Panc1 (cell line): Measurements from ENCODE around the gene CCSER2. TPM values are rescaled to one million over a fixed set of nuclear protein-coding genes. Genes with fewer than 3 reads are reported as not detected.
A peak's percentile ranks its signal among the peaks of the same experiment; 100 is the strongest.
"Not testable (repeated sequence)": the region's sequence is repeated elsewhere in the genome, so short reads cannot be mapped to it uniquely, and the experiment has no call there.

Experiments
- ATAC-seq: fragments of 200-7000 bp; cut with Tn5 transposase; 2 replicates; pipeline ENCODE4 v1.9.1; 2020; ENCODE audit warnings: mild to moderate bottlenecking, moderate library complexity
- Bru-seq: library from RNA; stranded (reverse); fragments of 400-500 nt; gene quantifications from one replicate; lab custom pipeline; 2021; lab: Mats Ljungman, UMichigan
- BruChase-seq, 2 experiments: library from RNA; stranded (reverse); fragments of 400-500 nt; gene quantifications; one replicate each; lab custom pipeline; 2021; lab: Mats Ljungman, UMichigan
- BruUV-seq: library from RNA; stranded (reverse); fragments of 400-500 nt; replicated peaks from 2 replicates; lab custom pipeline; 2021; lab: Mats Ljungman, UMichigan
- CTCF ChIA-PET: fragments of 300-600 bp; sonication (Branson Sonifier 250); formaldehyde crosslinking; loops from one replicate; lab custom pipeline; 2022; ENCODE audit warnings: antibody characterized with exemption; lab: Charles Lee
- POLR2A ChIA-PET: fragments of 300-600 bp; sonication (Branson Sonifier 250); formaldehyde crosslinking; loops from one replicate; lab custom pipeline; 2022; ENCODE audit warnings: antibody characterized with exemption; lab: Charles Lee
- DNase-seq: peaks from one replicate; pipeline ENCODE4 v3.0.0-alpha.2; 2010; ENCODE audit warnings: low read depth, low spot score
- H3K27ac ChIP-seq: 2 replicates; pipeline ENCODE4 v1.5.1; 2011; ENCODE audit warnings: mild to moderate bottlenecking, low read length, inconsistent platforms
- H3K27me3 ChIP-seq: fragments of 200-500 bp; sonication (Bioruptor generic); 2 replicates; pipeline ENCODE4 v1.6.0; 2014; ENCODE audit warnings: low read length, inconsistent platforms; ENCODE audit not compliant: control insufficient read depth, insufficient read depth
- H3K36me3 ChIP-seq: fragments of 200-500 bp; sonication (Bioruptor generic); 2 replicates; pipeline ENCODE4 v1.5.1; 2014; ENCODE audit warnings: inconsistent platforms, mild to moderate bottlenecking, low read length, moderate library complexity; ENCODE audit not compliant: control insufficient read depth, insufficient read depth
- H3K4me1 ChIP-seq: 2 replicates; pipeline ENCODE4 v1.5.1; 2011; ENCODE audit warnings: inconsistent platforms, mild to moderate bottlenecking, low read length, moderate library complexity; ENCODE audit not compliant: control insufficient read depth, insufficient read depth
- H3K4me3 ChIP-seq, 2 experiments: 2 replicates each; pipeline ENCODE4 v1.5.1; 2011 to 2012; ENCODE audit warnings: low read depth in 2 of 2, low read length in 2 of 2, mild to moderate bottlenecking in 2 of 2, inconsistent platforms in 1 of 2, moderate library complexity in 1 of 2
- H3K9me3 ChIP-seq: fragments of 200-500 bp; sonication (Bioruptor generic); 2 replicates; pipeline ENCODE4 v1.5.1; 2014; ENCODE audit warnings: low read depth, mild to moderate bottlenecking, inconsistent platforms, low read length, moderate library complexity; ENCODE audit not compliant: control insufficient read depth, insufficient read depth
- POLR2AphosphoS5 ChIP-seq: IDR thresholded peaks from 2 replicates; pipeline ENCODE4 v1.6.1; 2012; ENCODE audit warnings: mild to moderate bottlenecking, low read depth, low read length, moderate library complexity
- SIN3A ChIP-seq: IDR thresholded peaks from 2 replicates; pipeline ENCODE4 v1.6.1; 2012; ENCODE audit warnings: low read depth, mild to moderate bottlenecking, low read length, moderate library complexity, borderline replicate concordance; ENCODE audit not compliant: insufficient read depth
- TCF7L2 ChIP-seq: IDR thresholded peaks from 2 replicates; pipeline ENCODE4 v1.6.1; 2011; ENCODE audit warnings: mild to moderate bottlenecking, low read depth, low read length, inconsistent platforms
- in situ Hi-C: cut with HindIII; loops from 2 replicates; pipeline ENCODE4 v1.10.0; 2016; ENCODE audit warnings: low sequenced_read_pairs, low pct_unique_long_range_greater_than_20kb
- intact Hi-C: fragments of 100-400 bp; cut with micrococcal nuclease; formaldehyde crosslinking; loops from one replicate; pipeline ENCODE4 v1.10.0; 2022; ENCODE audit not compliant: unreplicated experiment
- long read RNA-seq: library from polyadenylated mRNA; unstranded; transcript quantifications from one replicate; pipeline ENCODE4 v2.0.0, GENCODE V29; 2021; ENCODE audit not compliant: unreplicated experiment
- polyA plus RNA-seq: library from polyadenylated mRNA; unstranded; fragments of >200 nt; gene quantifications from one replicate; pipeline ENCODE4 v1.2.1, GENCODE V29; 2012; ENCODE audit warnings: missing spikeins; ENCODE audit not compliant: insufficient read length
- total RNA-seq: library from RNA; stranded (reverse); gene quantifications from one replicate; pipeline ENCODE4 v1.2.1, GENCODE V29; 2021; ENCODE audit not compliant: unreplicated experiment
- TF ChIP-seq, protein P1 (sequence below): fragments of 450-650 bp; IDR thresholded peaks from 2 replicates; pipeline ENCODE4 v1.5.1; 2017; ENCODE audit warnings: mild to moderate bottlenecking
- TF ChIP-seq, protein P2 (sequence below), 2 experiments: IDR thresholded peaks; 2 replicates each; pipeline ENCODE4 v1.6.1; 2011 to 2012; ENCODE audit warnings: low read depth in 2 of 2, control low read depth in 1 of 2, low read length in 1 of 2, mild to moderate bottlenecking in 1 of 2, moderate library complexity in 1 of 2; ENCODE audit not compliant: insufficient read depth in 1 of 2

Gene CCSER2, protein sequence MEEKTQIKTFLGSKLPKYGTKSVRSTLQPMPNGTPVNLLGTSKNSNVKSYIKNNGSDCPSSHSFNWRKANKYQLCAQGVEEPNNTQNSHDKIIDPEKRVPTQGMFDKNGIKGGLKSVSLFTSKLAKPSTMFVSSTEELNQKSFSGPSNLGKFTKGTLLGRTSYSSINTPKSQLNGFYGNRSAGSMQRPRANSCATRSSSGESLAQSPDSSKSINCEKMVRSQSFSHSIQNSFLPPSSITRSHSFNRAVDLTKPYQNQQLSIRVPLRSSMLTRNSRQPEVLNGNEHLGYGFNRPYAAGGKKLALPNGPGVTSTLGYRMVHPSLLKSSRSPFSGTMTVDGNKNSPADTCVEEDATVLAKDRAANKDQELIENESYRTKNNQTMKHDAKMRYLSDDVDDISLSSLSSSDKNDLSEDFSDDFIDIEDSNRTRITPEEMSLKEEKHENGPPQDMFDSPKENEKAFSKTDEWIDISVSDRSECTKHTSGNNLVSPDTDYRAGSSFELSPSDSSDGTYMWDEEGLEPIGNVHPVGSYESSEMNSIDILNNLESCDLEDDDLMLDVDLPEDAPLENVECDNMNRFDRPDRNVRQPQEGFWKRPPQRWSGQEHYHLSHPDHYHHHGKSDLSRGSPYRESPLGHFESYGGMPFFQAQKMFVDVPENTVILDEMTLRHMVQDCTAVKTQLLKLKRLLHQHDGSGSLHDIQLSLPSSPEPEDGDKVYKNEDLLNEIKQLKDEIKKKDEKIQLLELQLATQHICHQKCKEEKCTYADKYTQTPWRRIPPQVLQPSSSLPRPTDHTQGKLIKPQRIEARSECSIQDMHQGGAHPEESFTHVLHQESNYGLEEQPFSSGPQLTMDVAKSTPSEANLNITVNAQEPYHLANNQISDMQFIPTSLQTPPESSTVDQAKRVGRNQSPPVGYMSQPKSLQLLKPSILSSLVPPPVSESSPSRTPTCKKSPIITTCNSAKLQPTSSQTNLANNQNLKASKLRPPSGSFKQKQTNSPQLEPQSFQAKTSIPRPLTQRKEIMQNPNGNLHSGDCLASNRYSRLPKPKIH
- total RNA-seq (63.7 TPM), Bru-seq, nascent RNA (percentile 91 among the genes with signal in this experiment), BruChase-seq, experiment 1, labeled RNA remaining after a 2-hour chase (percentile 82 among the genes with signal in this experiment), BruChase-seq, experiment 2, labeled RNA remaining after a 6-hour chase (percentile 81 among the genes with signal in this experiment)
- polyA plus RNA-seq: 19.6 TPM
- long read RNA-seq, full-length matches to known transcripts: 6 of 161 reads
- long read RNA-seq, partial matches to known transcripts: 149 of 161 reads
- long read RNA-seq, other reads (novel, unspliced or antisense): 6 of 161 reads

DNA sequence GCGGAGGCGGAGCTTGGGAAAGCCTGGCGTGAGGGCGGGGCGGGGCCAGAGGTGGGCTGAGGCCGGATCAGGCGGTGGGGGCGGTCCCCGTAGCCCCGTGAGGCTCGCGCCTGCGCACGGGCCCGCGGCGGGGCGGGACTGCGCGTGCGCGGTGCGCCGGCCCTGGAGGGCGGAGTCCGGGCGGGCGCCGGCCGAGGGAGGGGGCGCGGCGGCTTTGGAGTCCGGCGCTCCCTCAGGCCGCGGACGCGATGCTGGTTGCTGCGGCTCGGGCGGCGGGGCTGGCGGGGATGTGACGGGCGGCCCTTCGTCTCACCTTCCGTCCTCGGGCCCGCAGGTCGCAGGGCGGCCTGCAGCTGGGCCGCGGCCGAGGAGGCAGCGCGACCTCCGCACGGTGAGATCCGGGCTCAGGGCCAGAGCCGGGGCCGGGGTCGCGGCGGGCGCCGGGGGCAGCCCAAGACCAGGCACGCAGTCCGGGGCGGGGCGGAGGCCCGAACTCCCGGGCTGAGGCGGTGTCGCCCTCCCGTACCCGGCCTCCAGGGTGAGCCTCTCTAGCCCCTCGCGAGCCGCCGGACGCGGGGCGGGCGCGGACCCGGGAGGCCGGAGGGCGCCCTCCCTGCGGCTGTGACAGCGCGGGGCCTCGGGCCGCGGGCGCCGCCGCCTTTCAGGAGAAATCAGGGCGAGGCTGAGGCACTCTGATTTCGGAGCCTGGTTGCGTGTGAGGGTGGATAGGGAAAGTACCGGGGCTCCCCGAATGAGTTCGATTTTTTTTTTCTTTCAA, at the start of gene CCSER2:
CCSER2 (plus strand) TSS at position 172 of the 778 bp plus-strand sequence. CDS start 42,464 bp downstream, outside the sequence.
- Histone ChIP-seq H3K36me3 (no peaks in the 10 kb centered on the region; the same call in 1 of the 2 replicates), H3K4me3 (peak within 1 kb of the TSS; percentile 82 to 85), H3K9me3 (no peaks in the 10 kb centered on the region), H3K27ac (peak within 1 kb of the TSS; percentile 91), H3K27me3 (no peaks in the 10 kb centered on the region), H3K4me1 (peaks cover 21% of the 10 kb centered on the region)
- DNase-seq (peak; percentile 56), ATAC-seq (peak; percentile 96)
- ChIA-PET POLR2A (no interaction called here), CTCF (interaction anchor here (0.6 to 0.9 kb wide), 6 partner anchors 24 to 1354 kb away, joined by 3 to 10 read pairs (median 6); no protein-coding TSS in a partner anchor)
- in situ Hi-C loops (no loop called here), intact Hi-C loops (no loop called here)
- no TSS peak for BruUV-seq
- peak; percentile 88 for TF ChIP-seq TCF7L2
- TF ChIP-seq, protein P1, sequence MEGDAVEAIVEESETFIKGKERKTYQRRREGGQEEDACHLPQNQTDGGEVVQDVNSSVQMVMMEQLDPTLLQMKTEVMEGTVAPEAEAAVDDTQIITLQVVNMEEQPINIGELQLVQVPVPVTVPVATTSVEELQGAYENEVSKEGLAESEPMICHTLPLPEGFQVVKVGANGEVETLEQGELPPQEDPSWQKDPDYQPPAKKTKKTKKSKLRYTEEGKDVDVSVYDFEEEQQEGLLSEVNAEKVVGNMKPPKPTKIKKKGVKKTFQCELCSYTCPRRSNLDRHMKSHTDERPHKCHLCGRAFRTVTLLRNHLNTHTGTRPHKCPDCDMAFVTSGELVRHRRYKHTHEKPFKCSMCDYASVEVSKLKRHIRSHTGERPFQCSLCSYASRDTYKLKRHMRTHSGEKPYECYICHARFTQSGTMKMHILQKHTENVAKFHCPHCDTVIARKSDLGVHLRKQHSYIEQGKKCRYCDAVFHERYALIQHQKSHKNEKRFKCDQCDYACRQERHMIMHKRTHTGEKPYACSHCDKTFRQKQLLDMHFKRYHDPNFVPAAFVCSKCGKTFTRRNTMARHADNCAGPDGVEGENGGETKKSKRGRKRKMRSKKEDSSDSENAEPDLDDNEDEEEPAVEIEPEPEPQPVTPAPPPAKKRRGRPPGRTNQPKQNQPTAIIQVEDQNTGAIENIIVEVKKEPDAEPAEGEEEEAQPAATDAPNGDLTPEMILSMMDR: peak; percentile 37; the same call in 1 of the 2 replicates
- peak; percentile 58; the same call in 1 of the 2 replicates for TF ChIP-seq POLR2AphosphoS5
- TF ChIP-seq SIN3A: peak; percentile 64; the same call in 1 of the 2 replicates
- TF ChIP-seq, protein P2, sequence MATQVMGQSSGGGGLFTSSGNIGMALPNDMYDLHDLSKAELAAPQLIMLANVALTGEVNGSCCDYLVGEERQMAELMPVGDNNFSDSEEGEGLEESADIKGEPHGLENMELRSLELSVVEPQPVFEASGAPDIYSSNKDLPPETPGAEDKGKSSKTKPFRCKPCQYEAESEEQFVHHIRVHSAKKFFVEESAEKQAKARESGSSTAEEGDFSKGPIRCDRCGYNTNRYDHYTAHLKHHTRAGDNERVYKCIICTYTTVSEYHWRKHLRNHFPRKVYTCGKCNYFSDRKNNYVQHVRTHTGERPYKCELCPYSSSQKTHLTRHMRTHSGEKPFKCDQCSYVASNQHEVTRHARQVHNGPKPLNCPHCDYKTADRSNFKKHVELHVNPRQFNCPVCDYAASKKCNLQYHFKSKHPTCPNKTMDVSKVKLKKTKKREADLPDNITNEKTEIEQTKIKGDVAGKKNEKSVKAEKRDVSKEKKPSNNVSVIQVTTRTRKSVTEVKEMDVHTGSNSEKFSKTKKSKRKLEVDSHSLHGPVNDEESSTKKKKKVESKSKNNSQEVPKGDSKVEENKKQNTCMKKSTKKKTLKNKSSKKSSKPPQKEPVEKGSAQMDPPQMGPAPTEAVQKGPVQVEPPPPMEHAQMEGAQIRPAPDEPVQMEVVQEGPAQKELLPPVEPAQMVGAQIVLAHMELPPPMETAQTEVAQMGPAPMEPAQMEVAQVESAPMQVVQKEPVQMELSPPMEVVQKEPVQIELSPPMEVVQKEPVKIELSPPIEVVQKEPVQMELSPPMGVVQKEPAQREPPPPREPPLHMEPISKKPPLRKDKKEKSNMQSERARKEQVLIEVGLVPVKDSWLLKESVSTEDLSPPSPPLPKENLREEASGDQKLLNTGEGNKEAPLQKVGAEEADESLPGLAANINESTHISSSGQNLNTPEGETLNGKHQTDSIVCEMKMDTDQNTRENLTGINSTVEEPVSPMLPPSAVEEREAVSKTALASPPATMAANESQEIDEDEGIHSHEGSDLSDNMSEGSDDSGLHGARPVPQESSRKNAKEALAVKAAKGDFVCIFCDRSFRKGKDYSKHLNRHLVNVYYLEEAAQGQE (IDR thresholded peaks at IDR 0.05; ENCODE audit: insufficient read depth in 1 of 2, low read depth in 2 of 2, low read length in 1 of 2): no peak

DNA sequence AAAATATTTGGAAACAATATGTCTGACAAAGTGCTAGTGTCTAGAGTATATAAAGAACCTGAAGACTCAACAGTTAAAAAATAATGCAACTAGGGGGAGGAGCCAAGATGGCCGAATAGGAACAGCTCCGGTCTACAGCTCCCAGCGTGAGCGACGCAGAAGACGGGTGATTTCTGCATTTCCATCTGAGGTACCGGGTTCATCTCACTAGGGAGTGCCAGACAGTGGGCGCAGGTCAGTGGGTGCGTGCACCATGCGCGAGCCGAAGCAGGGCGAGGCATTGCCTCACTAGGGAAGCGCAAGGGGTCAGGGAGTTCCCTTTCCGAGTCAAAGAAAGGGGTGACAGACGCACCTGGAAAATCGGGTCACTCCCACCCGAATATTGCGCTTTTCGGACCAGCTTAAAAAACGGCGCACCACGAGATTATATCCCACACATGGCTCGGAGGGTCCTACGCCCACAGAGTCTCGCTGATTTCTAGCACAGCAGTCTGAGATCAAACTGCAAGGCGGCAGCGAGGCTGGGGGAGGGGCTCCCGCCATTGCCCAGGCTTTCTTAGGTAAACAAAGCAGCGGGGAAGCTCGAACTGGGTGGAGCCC, 48.4 kb upstream of the CCSER2 start:
- intact Hi-C loops, BruUV-seq: not testable (repeated sequence)

More for the DNA sequence above, 48.4 kb upstream of the CCSER2 start:
- in situ Hi-C loops, H3K27me3 ChIP-seq, DNase-seq, POLR2A ChIA-PET, H3K4me1 ChIP-seq, H3K27ac ChIP-seq, CTCF ChIA-PET, H3K36me3 ChIP-seq, H3K9me3 ChIP-seq, ATAC-seq: not testable (repeated sequence)
- H3K4me3 ChIP-seq: peak overlapping the region; percentile 33 to 38
